Neural progenitor cell (in vitro differentiated cells): ENCODE results near the gene MPPED1.

Source experiments
- EZH2 ChIP-seq: fragments of 200-600 bp; sonication (generic); IDR thresholded peaks from 2 replicates; pipeline ENCODE4 v1.6.1; 2017; ENCODE audit warnings: antibody characterized with exemption, mild to moderate bottlenecking, moderate library complexity
- TF ChIP-seq, protein P1 (sequence below): fragments of 200-600 bp; sonication (generic); IDR thresholded peaks from 2 replicates; pipeline ENCODE4 v1.5.1; 2017; ENCODE audit warnings: antibody characterized with exemption, mild to moderate bottlenecking

DNA sequence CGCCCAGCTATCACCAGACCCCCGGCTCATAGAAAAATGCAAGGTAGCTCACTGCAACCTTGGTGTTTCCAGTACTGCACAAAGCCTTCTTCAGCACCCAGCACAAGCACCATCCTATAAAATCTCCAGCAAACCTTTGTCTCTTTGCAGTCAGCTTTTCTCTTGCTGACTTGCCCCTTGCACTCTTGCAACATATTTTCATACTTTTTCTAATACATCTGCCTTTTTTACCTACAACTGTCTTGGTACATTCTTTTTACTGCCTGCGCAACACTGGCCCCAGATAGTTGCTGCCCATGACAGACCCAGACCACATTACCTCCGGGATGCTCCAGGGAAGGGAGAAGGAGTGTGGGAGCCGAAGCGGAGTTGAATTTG, 142.4 kb downstream of the MPPED1 start:
- TF ChIP-seq, protein P1, sequence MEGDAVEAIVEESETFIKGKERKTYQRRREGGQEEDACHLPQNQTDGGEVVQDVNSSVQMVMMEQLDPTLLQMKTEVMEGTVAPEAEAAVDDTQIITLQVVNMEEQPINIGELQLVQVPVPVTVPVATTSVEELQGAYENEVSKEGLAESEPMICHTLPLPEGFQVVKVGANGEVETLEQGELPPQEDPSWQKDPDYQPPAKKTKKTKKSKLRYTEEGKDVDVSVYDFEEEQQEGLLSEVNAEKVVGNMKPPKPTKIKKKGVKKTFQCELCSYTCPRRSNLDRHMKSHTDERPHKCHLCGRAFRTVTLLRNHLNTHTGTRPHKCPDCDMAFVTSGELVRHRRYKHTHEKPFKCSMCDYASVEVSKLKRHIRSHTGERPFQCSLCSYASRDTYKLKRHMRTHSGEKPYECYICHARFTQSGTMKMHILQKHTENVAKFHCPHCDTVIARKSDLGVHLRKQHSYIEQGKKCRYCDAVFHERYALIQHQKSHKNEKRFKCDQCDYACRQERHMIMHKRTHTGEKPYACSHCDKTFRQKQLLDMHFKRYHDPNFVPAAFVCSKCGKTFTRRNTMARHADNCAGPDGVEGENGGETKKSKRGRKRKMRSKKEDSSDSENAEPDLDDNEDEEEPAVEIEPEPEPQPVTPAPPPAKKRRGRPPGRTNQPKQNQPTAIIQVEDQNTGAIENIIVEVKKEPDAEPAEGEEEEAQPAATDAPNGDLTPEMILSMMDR, result no peak
- no peak for TF ChIP-seq EZH2
